SK-N-SH treated with all-trans-retinoic acid at 6 μM for 48 hours (cell line): ENCODE data around the gene EPM2AIP1.

ENCODE experiments used
- ATAC-seq: fragments of 200-7000 bp; cut with Tn5 transposase; 3 replicates; pipeline ENCODE4 v1.9.1; 2020; ENCODE audit warnings: mild to moderate bottlenecking, moderate library complexity
- ARNTL ChIP-seq: fragments of 450-650 bp; formaldehyde crosslinking; IDR thresholded peaks from 2 replicates; pipeline ENCODE4 v1.5.0; 2020; ENCODE audit warnings: low read depth, mild to moderate bottlenecking, moderate library complexity, borderline replicate concordance
- BACH2 ChIP-seq: fragments of 250-450 bp; sonication (Bioruptor Pico); IDR thresholded peaks from 2 replicates; pipeline ENCODE4 v1.9.0; 2021; ENCODE audit warnings: mild to moderate bottlenecking, borderline replicate concordance
- GLIS3 ChIP-seq: fragments of 250-450 bp; sonication (Bioruptor Pico); IDR thresholded peaks from 2 replicates; pipeline ENCODE4 v1.5.0; 2020; ENCODE audit warnings: mild to moderate bottlenecking, moderate library complexity
- OSR1 ChIP-seq: fragments of 250-450 bp; sonication (Bioruptor Pico); IDR thresholded peaks from 2 replicates; pipeline ENCODE4 v1.8.0; 2022; ENCODE audit warnings: moderate library complexity, mild to moderate bottlenecking, inconsistent platforms
- PPARA ChIP-seq: fragments of 250-450 bp; sonication (Bioruptor Pico); IDR thresholded peaks from 2 replicates; pipeline ENCODE4 v1.5.0; 2020; ENCODE audit warnings: mild to moderate bottlenecking, borderline replicate concordance
- TOX ChIP-seq: fragments of 250-450 bp; sonication (Bioruptor Pico); IDR thresholded peaks from 2 replicates; pipeline ENCODE4 v1.8.0; 2021; ENCODE audit warnings: mild to moderate bottlenecking, moderate library complexity, borderline replicate concordance
- ZC3H10 ChIP-seq: fragments of 250-450 bp; sonication (Bioruptor Pico); IDR thresholded peaks from 2 replicates; pipeline ENCODE4 v1.5.1; 2021; ENCODE audit warnings: mild to moderate bottlenecking, moderate library complexity
- ZFP30 ChIP-seq: fragments of 450-650 bp; formaldehyde crosslinking; IDR thresholded peaks from 2 replicates; pipeline ENCODE4 v1.5.0; 2022; ENCODE audit warnings: mild to moderate bottlenecking, moderate library complexity
- ZNF565 ChIP-seq: fragments of 450-650 bp; formaldehyde crosslinking; conservative IDR thresholded peaks from 2 replicates; pipeline ENCODE4 v1.5.0; 2020; ENCODE audit warnings: low read depth, mild to moderate bottlenecking, moderate library complexity
- ZNF70 ChIP-seq: fragments of 450-650 bp; formaldehyde crosslinking; IDR thresholded peaks from 2 replicates; pipeline ENCODE4 v1.5.0; 2020; ENCODE audit warnings: mild to moderate bottlenecking, moderate library complexity
- ZNF8 ChIP-seq: fragments of 450-650 bp; formaldehyde crosslinking; IDR thresholded peaks from 2 replicates; pipeline ENCODE4 v1.5.0; 2020; ENCODE audit warnings: mild to moderate bottlenecking, moderate library complexity
- TF ChIP-seq, protein P1 (sequence below): fragments of 250-450 bp; sonication (Bioruptor Pico); IDR thresholded peaks from 2 replicates; pipeline ENCODE4 v1.5.0; 2020; ENCODE audit warnings: mild to moderate bottlenecking, moderate library complexity
- TF ChIP-seq, protein P2 (sequence below): fragments of 250-450 bp; sonication (Bioruptor Pico); IDR thresholded peaks from 2 replicates; pipeline ENCODE4 v1.8.0; 2021; ENCODE audit warnings: low read depth, mild to moderate bottlenecking, moderate library complexity, borderline replicate concordance
- TF ChIP-seq, protein P3 (sequence below): fragments of 250-450 bp; sonication (Bioruptor Pico); IDR thresholded peaks from 2 replicates; pipeline ENCODE4 v1.8.0; 2020; ENCODE audit warnings: mild to moderate bottlenecking, moderate library complexity, borderline replicate concordance
- TF ChIP-seq, protein P4 (sequence below): fragments of 250-450 bp; sonication (Bioruptor Pico); IDR thresholded peaks from 2 replicates; pipeline ENCODE4 v1.5.1; 2021; ENCODE audit warnings: mild to moderate bottlenecking, moderate library complexity

Gene EPM2AIP1

DNA sequence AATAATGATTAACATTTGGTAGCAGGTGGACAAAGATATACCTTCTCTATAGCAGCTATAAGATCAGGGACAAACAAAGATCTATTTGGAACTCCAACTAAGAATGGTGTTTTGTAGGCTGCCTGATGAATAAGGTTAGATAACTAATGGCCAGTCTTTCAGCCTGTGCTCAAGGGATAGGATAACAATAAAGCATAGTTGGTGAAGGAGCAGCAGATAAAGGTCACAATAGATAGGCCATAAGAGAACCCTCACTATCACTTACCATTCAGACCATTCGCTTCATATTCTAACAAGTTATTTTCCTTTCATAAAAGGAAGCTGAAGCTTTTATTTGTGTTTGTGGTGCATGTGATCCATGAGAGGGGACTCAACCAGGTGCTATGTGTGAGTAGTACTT, 19.8 kb downstream of the EPM2AIP1 start:
- no peak for ATAC-seq
- TF ChIP-seq, protein P1, sequence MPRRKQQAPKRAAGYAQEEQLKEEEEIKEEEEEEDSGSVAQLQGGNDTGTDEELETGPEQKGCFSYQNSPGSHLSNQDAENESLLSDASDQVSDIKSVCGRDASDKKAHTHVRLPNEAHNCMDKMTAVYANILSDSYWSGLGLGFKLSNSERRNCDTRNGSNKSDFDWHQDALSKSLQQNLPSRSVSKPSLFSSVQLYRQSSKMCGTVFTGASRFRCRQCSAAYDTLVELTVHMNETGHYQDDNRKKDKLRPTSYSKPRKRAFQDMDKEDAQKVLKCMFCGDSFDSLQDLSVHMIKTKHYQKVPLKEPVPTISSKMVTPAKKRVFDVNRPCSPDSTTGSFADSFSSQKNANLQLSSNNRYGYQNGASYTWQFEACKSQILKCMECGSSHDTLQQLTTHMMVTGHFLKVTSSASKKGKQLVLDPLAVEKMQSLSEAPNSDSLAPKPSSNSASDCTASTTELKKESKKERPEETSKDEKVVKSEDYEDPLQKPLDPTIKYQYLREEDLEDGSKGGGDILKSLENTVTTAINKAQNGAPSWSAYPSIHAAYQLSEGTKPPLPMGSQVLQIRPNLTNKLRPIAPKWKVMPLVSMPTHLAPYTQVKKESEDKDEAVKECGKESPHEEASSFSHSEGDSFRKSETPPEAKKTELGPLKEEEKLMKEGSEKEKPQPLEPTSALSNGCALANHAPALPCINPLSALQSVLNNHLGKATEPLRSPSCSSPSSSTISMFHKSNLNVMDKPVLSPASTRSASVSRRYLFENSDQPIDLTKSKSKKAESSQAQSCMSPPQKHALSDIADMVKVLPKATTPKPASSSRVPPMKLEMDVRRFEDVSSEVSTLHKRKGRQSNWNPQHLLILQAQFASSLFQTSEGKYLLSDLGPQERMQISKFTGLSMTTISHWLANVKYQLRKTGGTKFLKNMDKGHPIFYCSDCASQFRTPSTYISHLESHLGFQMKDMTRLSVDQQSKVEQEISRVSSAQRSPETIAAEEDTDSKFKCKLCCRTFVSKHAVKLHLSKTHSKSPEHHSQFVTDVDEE (CRISPR knock-in tag), result no peak
- no peak for TF ChIP-seq OSR1 (CRISPR knock-in tag)
- TF ChIP-seq, protein P2, sequence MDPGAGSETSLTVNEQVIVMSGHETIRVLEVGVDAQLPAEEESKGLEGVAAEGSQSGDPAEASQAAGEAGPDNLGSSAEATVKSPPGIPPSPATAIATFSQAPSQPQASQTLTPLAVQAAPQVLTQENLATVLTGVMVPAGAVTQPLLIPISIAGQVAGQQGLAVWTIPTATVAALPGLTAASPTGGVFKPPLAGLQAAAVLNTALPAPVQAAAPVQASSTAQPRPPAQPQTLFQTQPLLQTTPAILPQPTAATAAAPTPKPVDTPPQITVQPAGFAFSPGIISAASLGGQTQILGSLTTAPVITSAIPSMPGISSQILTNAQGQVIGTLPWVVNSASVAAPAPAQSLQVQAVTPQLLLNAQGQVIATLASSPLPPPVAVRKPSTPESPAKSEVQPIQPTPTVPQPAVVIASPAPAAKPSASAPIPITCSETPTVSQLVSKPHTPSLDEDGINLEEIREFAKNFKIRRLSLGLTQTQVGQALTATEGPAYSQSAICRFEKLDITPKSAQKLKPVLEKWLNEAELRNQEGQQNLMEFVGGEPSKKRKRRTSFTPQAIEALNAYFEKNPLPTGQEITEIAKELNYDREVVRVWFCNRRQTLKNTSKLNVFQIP, result no peak
- no peak for TF ChIP-seq ZFP30
- no peak for TF ChIP-seq ZNF70 (CRISPR knock-in tag)
- no peak for TF ChIP-seq ARNTL (CRISPR knock-in tag)
- TF ChIP-seq PPARA (CRISPR knock-in tag), result no peak

DNA sequence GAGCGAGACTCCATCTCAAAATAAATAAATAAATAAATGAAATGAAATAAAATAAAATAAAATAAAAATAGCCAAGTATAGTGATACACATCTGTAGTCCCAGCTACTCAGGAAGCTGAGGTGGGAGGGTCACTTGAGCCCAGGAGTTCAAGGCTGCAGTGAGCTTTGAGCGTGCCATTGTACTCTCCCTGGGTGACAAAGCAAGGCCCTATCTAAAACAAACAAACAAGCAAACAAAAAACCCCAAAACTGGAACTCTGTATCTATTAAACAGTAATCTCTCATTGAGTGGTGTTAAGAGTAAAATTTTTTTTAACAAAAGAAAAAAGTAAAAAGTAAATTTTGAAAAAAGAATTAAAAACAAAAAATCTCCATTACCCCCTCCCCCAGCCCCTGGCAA, 20.8 kb downstream of the EPM2AIP1 start:
- TF ChIP-seq ZNF70 (CRISPR knock-in tag) (no peak), ZNF565 (CRISPR knock-in tag) (no peak), PPARA (CRISPR knock-in tag) (no peak), GLIS3 (no peak), ZNF8 (no peak), ARNTL (CRISPR knock-in tag) (no peak)
- TF ChIP-seq, protein P3, sequence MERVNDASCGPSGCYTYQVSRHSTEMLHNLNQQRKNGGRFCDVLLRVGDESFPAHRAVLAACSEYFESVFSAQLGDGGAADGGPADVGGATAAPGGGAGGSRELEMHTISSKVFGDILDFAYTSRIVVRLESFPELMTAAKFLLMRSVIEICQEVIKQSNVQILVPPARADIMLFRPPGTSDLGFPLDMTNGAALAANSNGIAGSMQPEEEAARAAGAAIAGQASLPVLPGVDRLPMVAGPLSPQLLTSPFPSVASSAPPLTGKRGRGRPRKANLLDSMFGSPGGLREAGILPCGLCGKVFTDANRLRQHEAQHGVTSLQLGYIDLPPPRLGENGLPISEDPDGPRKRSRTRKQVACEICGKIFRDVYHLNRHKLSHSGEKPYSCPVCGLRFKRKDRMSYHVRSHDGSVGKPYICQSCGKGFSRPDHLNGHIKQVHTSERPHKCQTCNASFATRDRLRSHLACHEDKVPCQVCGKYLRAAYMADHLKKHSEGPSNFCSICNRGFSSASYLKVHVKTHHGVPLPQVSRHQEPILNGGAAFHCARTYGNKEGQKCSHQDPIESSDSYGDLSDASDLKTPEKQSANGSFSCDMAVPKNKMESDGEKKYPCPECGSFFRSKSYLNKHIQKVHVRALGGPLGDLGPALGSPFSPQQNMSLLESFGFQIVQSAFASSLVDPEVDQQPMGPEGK, result no peak
- TF ChIP-seq, protein P4, sequence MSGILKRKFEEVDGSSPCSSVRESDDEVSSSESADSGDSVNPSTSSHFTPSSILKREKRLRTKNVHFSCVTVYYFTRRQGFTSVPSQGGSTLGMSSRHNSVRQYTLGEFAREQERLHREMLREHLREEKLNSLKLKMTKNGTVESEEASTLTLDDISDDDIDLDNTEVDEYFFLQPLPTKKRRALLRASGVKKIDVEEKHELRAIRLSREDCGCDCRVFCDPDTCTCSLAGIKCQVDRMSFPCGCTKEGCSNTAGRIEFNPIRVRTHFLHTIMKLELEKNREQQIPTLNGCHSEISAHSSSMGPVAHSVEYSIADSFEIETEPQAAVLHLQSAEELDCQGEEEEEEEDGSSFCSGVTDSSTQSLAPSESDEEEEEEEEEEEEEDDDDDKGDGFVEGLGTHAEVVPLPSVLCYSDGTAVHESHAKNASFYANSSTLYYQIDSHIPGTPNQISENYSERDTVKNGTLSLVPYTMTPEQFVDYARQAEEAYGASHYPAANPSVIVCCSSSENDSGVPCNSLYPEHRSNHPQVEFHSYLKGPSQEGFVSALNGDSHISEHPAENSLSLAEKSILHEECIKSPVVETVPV (CRISPR knock-in tag), result no peak
- TF ChIP-seq, protein P2, result no peak
- no peak for ATAC-seq

DNA sequence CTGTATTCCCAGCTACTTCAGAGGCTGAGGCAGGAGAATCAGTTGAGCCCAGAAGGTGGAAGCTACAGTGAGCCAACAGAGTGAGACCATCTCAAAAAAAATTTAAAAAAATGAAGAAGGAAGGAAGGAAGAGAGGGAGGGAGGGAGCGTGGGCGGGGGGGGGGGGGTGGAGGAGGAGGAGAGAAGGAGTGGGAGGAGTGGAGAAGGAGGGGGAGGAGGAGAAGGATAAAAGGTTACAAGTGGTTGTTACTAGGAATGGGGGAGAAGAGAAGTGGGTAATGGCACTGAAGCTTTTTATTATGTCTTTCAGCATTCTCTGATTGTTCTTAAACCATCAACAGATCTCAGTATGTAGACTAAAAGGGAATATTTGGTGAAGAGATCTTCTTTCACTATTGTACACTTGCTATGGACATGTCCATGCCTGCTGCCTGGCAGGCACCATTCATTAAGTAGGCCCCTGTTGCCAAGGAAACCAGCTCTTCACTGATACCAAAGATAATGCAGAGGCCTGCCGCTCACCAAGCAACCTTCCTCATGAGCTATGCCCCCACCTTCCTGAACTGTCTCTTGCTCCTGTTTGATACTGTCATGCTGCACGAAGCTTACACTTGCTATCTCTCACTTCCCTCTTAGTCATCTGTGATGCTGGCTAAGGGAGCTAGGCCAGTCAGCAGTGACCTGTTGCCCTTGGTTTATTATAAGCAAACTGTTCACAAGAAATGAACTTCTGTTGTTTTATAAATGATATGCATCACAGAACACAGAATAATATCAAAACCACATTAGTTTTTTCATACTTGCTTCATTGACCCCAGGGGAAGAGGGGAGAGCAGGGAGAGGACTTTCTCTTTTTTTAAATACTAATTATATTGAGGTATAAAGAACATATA, 23.1 kb downstream of the EPM2AIP1 start:
- TF ChIP-seq BACH2 (CRISPR knock-in tag) (no peak), ZC3H10 (no peak), ZNF70 (CRISPR knock-in tag) (0 out of 2 replicates have a peak, but pooled peaks have one; percentile 17), TOX (CRISPR knock-in tag) (no peak)
- TF ChIP-seq, protein P2, result no peak
- ATAC-seq, result peak; percentile 96
